Measurements from ENCODE around the gene PRG2.

- peak; percentile 61 for TF ChIP-seq CTCF (IDR thresholded peaks at IDR 0.05; ENCODE audit: low read depth, low read length)
- no peak for TF ChIP-seq EZH2phosphoT487 (IDR thresholded peaks at IDR 0.05; ENCODE audit: low read depth)
Observed at GRCh38 chr11:57340039-57340615, 50.3 kb downstream of the PRG2 start.
